OCI-LY3 (cell line): ENCODE results near the gene PAGR1.
A peak's percentile ranks its signal among the peaks of the same experiment; 100 is the strongest.

Experiments used
- H2AFZ ChIP-seq: fragments of 200-600, 300-600 bp; shearing (Covaris generic); 2 replicates; pipeline ENCODE4 v1.6.0; 2014; ENCODE audit warnings: antibody characterized with exemption, low read depth, low read length
- H3K27ac ChIP-seq: fragments of 200-600, 300-600 bp; sonication (generic); 2 replicates; pipeline ENCODE4 v1.5.1; 2014; ENCODE audit warnings: mild to moderate bottlenecking, low read length, moderate library complexity, mixed read lengths
- H3K27me3 ChIP-seq: fragments of 200-600, 300-600 bp; sonication (generic); 2 replicates; pipeline ENCODE4 v1.6.1; 2014; ENCODE audit warnings: low read depth, low read length, mixed read lengths
- H3K36me3 ChIP-seq: fragments of 200-600, 300-600 bp; sonication (generic); replicated peaks from 2 replicates; pipeline ENCODE3; 2014; ENCODE audit warnings: low read depth, low read length, mixed read lengths
- H3K4me1 ChIP-seq: fragments of 300-600, 200-600 bp; sonication (generic); 2 replicates; pipeline ENCODE4 v1.6.1; 2014; ENCODE audit warnings: low read length, mixed read lengths
- H3K4me2 ChIP-seq: fragments of 200-600, 300-600 bp; sonication (generic); 2 replicates; pipeline ENCODE4 v1.6.1; 2014; ENCODE audit warnings: low read length, mixed read lengths
- H3K4me3 ChIP-seq: fragments of 300-600, 200-600 bp; sonication (generic); 2 replicates; pipeline ENCODE4 v1.5.1; 2014; ENCODE audit warnings: antibody characterized with exemption, mild to moderate bottlenecking, low read length, moderate library complexity
- H3K79me2 ChIP-seq: fragments of 300-600, 200-600 bp; shearing (Covaris generic); 2 replicates; pipeline ENCODE4 v1.6.1; 2014; ENCODE audit warnings: mild to moderate bottlenecking, low read length, mixed read lengths
- H3K9ac ChIP-seq: fragments of 300-600, 200-600 bp; shearing (Covaris generic); 2 replicates; pipeline ENCODE4 v1.6.0; 2014; ENCODE audit warnings: mild to moderate bottlenecking, low read length, moderate library complexity
- H3K9me3 ChIP-seq: fragments of 200-600, 300-600 bp; shearing (Covaris generic); 2 replicates; pipeline ENCODE4 v1.6.1; 2014; ENCODE audit warnings: low read length, mixed read lengths; ENCODE audit not compliant: insufficient read depth
- H4K20me1 ChIP-seq: fragments of 200-600, 300-600 bp; sonication (generic); 2 replicates; pipeline ENCODE4 v1.6.1; 2016; ENCODE audit warnings: low read length, mixed read lengths; ENCODE audit not compliant: insufficient read depth
- EZH2phosphoT487 ChIP-seq: fragments of 200-600 bp; shearing (Covaris generic); IDR thresholded peaks from 2 replicates; pipeline ENCODE4 v1.6.1; 2018; ENCODE audit warnings: antibody characterized with exemption, mixed run types, low read depth
- TF ChIP-seq, protein P1 (sequence below): fragments of 200-600, 300-600 bp; sonication (generic); IDR thresholded peaks from 2 replicates; pipeline ENCODE4 v1.5.1; 2014; ENCODE audit warnings: antibody characterized with exemption, low read length, low read depth

The PAGR1 gene

DNA sequence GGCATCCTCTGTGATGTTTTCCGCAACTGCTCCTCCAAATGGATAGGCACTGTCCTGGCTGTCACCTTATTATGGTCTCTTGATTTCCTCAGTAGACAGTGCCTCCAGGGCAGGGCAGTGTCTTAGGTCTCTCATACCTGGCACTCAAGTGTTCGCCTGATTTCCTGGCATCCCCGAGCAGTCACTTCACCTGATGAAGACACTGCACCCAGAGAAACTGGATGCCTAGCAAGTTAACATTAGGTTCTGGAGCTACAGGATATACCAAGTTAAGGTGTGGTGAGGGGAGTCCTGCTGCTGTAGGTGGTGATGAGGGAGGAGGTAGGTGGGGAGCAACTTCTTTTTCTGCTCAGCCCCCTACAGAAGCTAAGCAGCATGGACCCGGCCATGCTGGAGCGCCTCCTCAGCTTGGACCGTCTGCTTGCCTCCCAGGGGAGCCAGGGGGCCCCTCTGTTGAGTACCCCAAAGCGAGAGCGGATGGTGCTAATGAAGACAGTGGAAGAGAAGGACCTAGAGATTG lies 13.5 kb upstream of the PAGR1 start:
- no peak overlapping the region for H3K27ac ChIP-seq
- TF ChIP-seq, protein P1, sequence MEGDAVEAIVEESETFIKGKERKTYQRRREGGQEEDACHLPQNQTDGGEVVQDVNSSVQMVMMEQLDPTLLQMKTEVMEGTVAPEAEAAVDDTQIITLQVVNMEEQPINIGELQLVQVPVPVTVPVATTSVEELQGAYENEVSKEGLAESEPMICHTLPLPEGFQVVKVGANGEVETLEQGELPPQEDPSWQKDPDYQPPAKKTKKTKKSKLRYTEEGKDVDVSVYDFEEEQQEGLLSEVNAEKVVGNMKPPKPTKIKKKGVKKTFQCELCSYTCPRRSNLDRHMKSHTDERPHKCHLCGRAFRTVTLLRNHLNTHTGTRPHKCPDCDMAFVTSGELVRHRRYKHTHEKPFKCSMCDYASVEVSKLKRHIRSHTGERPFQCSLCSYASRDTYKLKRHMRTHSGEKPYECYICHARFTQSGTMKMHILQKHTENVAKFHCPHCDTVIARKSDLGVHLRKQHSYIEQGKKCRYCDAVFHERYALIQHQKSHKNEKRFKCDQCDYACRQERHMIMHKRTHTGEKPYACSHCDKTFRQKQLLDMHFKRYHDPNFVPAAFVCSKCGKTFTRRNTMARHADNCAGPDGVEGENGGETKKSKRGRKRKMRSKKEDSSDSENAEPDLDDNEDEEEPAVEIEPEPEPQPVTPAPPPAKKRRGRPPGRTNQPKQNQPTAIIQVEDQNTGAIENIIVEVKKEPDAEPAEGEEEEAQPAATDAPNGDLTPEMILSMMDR = no peak
- no peak for TF ChIP-seq EZH2phosphoT487
- H3K27me3 ChIP-seq = no peaks in the 10 kb centered on the region
- H3K4me3 ChIP-seq = no peak overlapping the region
- H2AFZ ChIP-seq = no peak overlapping the region
- peaks cover 22% of the 10 kb centered on the region for H3K4me1 ChIP-seq
- H3K36me3 ChIP-seq = peaks cover 56% of the 10 kb centered on the region
- no peaks in the 10 kb centered on the region for H3K9me3 ChIP-seq
- H3K79me2 ChIP-seq = peaks cover 10% of the 10 kb centered on the region
- no peak overlapping the region for H3K9ac ChIP-seq
- no peaks in the 10 kb centered on the region for H4K20me1 ChIP-seq
- no peak overlapping the region for H3K4me2 ChIP-seq

DNA sequence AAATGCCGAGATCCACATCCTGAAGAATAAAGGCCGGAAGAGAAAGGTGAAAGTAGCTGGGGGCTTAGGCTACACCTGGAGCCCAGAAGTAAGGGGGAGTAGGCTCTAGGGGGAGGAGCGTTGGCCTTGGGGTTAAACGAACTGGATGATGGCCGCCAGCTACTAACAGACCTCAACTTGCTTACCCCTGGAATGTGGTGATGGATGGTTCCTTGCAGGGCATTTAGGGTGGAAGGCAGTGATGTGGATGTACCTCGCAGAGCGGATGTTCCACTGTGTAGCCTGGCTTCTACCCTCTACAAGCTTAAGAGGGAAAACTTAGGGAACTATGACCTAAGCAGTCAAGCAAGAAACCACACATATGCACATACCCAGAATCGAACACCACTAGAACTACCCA lies 11.9 kb upstream of the PAGR1 start:
- no peaks in the 10 kb centered on the region for H3K9me3 ChIP-seq
- H3K27ac ChIP-seq = peak overlapping the region; percentile 72
- peaks cover 11% of the 10 kb centered on the region for H4K20me1 ChIP-seq
- H3K27me3 ChIP-seq = no peaks in the 10 kb centered on the region
- H2AFZ ChIP-seq = no peak overlapping the region
- H3K4me1 ChIP-seq = peaks cover 37% of the 10 kb centered on the region
- peak overlapping the region; percentile 81; the same call in 1 of the 2 replicates for H3K4me3 ChIP-seq
- peak overlapping the region; percentile 71 for H3K4me2 ChIP-seq
- 0 out of 2 replicates have a peak overlapping the region, but pooled peaks have one; percentile 82 for H3K9ac ChIP-seq
- TF ChIP-seq EZH2phosphoT487 = no peak
- TF ChIP-seq, protein P1 = no peak
- H3K79me2 ChIP-seq = peaks cover 26% of the 10 kb centered on the region
- H3K36me3 ChIP-seq = peaks cover 58% of the 10 kb centered on the region

DNA sequence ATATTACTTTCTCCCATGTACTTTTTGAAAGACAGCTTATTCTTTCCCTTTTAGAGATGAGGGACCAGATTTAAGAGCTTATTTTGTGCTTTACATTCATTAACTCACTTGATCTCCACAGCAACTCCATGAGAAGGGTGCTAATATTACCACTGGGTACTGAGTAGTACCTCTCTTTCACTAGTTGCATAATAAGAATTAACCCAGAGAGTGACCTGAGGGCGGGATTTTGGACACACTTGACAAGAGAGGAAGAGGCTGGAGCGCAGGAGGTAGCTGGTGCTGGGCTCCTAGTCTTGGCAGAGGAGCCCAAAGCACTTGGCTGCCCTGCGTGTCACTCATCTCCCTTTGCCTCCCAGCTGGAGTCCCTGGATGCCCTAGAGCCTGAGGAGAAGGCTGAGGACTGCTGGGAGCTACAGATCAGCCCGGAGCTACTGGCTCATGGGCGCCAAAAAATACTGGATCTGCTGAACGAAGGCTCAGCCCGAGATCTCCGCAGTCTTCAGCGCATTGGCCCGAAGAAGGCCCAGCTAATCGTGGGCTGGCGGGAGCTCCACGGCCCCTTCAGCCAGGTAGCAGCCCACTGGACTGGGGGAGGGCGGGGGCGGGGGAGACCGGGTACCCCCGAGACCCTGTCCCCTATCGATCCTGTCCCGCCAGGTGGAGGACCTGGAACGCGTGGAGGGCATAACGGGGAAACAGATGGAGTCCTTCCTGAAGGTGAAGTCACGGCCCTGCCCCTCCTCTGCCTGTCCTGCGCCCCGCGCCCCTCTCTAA lies 11.3 kb upstream of the PAGR1 start:
- Histone ChIP-seq H2AFZ (no peak overlapping the region), H3K79me2 (peaks cover 28% of the 10 kb centered on the region), H3K9ac (peak overlapping the region; percentile 82), H3K9me3 (no peaks in the 10 kb centered on the region), H3K27ac (peak overlapping the region; percentile 72), H3K27me3 (no peaks in the 10 kb centered on the region), H3K4me1 (peaks cover 43% of the 10 kb centered on the region), H3K4me3 (peak overlapping the region; percentile 81), H3K36me3 (peaks cover 57% of the 10 kb centered on the region), H4K20me1 (peaks cover 16% of the 10 kb centered on the region), H3K4me2 (peak overlapping the region; percentile 71)
- TF ChIP-seq EZH2phosphoT487 = no peak
- TF ChIP-seq, protein P1 = no peak

DNA sequence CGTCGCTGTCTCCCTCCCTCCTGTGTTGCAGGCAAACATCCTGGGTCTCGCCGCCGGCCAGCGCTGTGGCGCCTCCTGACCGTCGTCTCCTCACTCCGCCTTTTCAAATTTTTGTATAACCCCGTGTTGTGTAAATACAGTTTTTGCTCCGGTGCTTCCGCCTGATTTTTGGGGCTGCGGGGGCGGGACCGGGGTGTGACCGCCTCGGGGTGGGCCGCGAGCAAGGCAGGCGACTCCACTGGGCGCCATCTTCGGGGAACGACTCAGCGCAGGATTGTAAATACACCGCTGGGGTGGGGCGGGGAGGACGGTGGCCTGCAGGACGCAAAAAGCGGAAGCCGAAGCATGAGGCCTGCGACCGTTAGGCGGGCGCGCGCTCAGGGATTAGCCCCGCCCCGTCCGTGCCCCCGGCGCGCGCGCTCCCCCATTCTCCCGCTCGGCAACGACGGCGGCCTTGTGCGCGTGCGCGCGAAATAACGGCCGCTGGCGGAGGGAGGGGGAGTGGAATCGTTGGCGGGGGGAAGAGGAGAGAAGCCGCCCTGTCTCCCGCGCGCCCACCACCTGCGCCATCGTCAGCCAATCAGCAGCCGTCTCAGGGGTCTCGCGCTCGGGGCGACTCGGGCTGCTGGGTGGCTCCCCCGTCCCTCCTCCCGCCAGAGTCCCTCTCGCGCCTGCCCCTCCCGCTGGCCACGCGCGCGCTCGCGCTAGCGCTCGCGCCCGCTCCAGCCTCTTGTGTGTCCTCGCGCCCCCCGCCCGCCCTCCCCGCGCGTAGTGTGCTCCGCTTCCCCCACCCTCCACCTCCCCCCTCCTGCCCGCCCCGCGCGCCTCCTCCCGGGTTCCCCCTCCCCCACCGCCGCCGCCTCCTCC lies 10.5 kb upstream of the PAGR1 start:
- no peaks in the 10 kb centered on the region for H3K9me3 ChIP-seq
- H3K36me3 ChIP-seq = peaks cover 61% of the 10 kb centered on the region
- H3K4me3 ChIP-seq = peak overlapping the region; percentile 81
- H4K20me1 ChIP-seq = peaks cover 20% of the 10 kb centered on the region
- H3K4me2 ChIP-seq = peak overlapping the region; percentile 71
- TF ChIP-seq EZH2phosphoT487 = no peak
- TF ChIP-seq, protein P1 = no peak
- peak overlapping the region; percentile 82 for H3K9ac ChIP-seq
- peaks cover 28% of the 10 kb centered on the region for H3K79me2 ChIP-seq
- no peaks in the 10 kb centered on the region for H3K27me3 ChIP-seq
- peaks cover 51% of the 10 kb centered on the region for H3K4me1 ChIP-seq
- H2AFZ ChIP-seq = no peak overlapping the region
- H3K27ac ChIP-seq = peak overlapping the region; percentile 72
